NCI-H1417 (cell line): ENCODE results near the gene RXFP1.
A peak's percentile ranks its signal among the peaks of the same experiment; 100 is the strongest.

ENCODE experiments used
- DNase-seq, 3 experiments: peaks; one replicate each; lab custom pipeline; 2025; lab: John Stamatoyannopoulos, UW

Gene RXFP1

DNA sequence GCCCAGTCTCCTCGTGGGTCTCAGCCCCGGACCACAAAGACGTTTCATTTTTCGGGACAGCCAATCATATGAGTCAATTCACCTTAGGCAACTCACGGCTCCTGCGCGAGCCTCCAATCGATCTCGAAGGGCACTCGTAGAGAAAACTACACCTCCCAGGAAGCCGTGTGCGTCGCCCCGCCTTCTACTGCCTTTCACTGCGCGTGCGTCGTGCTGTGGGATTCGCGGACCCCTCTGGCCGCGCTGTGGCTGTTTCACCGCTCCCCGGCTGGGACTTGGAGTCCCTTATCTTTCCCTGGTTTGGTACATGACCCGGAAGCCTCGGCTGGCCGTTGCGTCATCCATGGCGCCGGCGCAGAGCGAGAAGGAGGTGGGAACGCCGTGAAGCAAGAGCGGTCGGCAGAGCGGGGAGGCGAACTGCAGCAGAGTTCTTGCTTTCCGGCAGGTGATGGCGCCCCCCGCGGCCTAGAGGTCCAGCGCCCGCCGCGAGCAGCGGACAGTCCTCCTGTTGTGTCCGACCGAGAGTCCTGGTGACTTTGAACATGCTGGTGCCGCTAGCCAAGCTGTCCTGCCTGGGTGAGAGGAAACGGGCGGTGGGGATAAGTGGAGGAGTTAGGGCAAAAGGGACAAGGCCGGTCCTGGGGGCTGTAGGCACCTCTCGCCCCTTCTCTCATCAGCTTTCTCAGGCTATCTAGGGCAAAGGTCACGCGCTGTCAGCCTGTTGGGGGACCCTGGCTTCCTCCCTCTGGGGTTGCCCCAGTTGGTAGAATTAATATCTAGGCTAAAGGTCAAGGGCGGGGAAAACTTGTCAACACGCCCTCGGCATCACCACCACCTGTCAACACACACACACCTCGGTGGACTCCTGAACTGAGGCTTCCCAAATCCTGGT lies 150.5 kb downstream of the RXFP1 start, which contains the start of gene ETFDH:
Gene ETFDH (plus strand): TSS at position 382 of the 892 bp plus-strand sequence. CDS start 161 bp downstream, at position 543.
- peak; percentile 94 to 100 (median 99) for DNase-seq

DNA sequence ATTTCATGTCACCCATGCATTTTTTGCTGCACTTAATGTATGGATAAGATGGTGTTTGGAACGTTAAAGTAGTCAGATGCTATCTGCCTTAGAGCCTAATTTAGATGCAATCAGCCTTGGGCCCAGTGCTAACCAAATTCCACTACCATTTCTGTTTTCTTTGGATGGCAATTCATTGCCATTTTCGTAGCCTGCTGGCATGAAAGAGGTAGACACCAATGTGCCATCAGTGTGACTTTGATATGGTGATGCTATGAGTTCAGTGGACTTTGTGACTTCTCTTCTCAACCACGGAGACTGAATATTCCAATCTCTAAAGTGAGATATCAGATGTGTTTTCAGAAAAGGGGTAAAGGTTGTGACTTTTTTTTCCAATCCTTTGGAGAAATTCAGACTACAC lies 152.0 kb downstream of the RXFP1 start:
- no peak for DNase-seq

DNA sequence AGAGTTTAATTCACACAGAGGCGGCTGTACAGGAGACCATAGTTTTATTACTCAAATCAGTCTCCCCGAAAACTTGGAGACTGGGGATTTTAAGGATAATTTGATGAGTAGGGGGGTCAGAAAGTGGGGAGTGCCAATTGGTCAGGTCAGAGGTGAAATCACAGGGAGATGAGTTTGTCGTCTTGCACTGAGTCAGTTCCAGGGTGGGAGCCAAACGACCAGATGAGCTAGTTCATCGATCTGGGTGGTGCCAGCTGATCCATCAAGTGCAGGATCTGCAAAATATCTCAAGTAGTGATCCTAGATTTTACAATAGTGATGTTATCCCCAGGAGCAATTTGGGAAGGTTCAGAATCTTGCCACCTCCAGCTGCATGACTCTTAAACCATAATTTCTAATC lies 154.4 kb downstream of the RXFP1 start:
- DNase-seq, result no peak

DNA sequence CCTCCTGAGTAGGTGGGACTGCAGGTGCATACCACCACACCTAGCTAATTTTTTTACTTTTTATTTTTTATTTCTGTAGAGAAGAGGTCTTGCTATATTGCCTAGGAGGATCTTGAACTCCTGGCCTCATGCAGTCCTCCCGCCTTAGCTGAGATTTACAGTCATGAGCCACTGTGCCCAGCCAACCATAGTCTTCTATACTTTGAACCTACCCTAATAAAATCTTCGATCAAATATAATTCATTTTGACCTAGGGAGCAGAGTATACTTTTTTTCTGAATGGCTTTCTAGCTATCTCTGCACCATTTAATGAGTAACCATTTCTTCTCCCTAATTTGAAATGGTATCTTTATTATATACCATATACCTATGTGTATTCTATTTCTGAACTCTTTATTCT lies 157.1 kb downstream of the RXFP1 start:
- no peak for DNase-seq

DNA sequence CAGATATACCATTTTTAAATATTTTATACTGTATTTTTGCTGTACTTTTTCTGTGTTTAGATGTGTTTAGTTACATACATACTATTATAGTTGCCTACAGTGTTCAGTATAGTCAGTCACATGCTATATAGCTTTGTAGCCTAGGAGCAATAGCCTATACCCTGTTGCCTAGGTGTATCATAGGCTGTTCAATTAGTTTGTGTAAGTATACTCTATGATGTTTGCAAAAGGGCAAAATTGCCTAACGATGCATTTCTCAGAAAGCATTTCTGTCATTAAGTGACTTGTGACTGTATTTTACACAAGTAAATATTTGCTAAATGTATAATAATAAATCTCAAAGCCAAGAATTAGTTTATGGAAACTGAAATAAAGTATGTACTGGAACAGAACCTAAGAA lies 159.9 kb downstream of the RXFP1 start:
- DNase-seq, result peak in 1 of 3 experiments; percentile 56

DNA sequence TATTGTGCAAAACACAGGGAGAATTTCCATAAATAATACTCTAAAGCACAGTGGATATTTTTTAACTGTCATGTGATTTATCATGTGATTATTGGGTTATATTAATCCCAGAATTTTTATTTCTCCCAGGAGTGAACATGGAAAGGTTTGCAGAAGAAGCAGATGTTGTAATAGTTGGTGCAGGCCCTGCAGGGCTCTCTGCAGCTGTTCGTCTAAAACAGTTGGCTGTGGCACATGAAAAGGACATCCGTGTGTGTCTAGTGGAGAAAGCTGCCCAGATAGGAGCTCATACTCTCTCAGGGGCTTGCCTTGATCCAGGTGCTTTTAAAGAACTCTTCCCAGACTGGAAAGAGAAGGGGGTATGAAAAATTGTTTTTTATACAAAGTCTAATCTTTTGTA lies 160.4 kb downstream of the RXFP1 start:
- peak in 2 of 3 experiments; percentile 8 to 56 for DNase-seq

DNA sequence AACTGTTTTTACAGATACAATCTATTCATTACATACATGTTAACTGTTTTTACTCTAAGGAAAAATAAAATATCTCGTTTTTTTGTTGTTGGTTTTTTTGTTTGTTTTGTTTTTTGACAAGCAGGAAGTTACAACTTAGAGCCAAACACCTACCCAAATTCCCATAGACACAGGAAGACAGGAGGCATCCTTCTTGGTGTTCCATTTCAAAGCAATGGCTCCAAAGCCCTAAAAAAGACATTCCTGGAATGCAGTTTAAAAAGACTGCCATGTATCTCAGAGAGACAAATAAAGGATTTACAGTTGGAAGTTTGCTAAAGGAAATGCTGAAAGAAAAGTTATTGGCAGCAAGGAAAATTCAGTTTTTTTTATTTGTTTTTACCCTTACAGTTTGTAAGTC lies 167.1 kb downstream of the RXFP1 start:
- DNase-seq, result no peak
